Fibroblast of skin of left quadriceps (primary cell): Measurements from ENCODE around the gene AZU1.

ENCODE experiments used
- DNase-seq, 2 experiments: peaks; one replicate each; pipeline ENCODE4 v3.0.0-alpha.2; 2013; ENCODE audit warnings: low read depth in 2 of 2

The AZU1 gene

GRCh38 chr19:827710-828321 lies at the start of gene AZU1:
TSS of gene AZU1 (plus strand) at chr19:827837. CDS start at chr19:827847, 10 bp downstream.
- no peak for DNase-seq

- peak; percentile 86 to 87 for DNase-seq
These were observed 48.6 kb upstream of the AZU1 start for GRCh38 chr19:778910-779653.

- DNase-seq = no peak
These were observed 46.7 kb upstream of the AZU1 start for GRCh38 chr19:780935-781334.

GRCh38 chr19:781800-782184 lies 45.8 kb upstream of the AZU1 start:
- no peak for DNase-seq

- DNase-seq = peak in 1 of 2 experiments; percentile 38
These were observed 45.3 kb upstream of the AZU1 start for GRCh38 chr19:782185-782877.

- DNase-seq = no peak
These were observed 44.6 kb upstream of the AZU1 start for GRCh38 chr19:782878-783668.

- no peak for DNase-seq
These were observed 43.1 kb upstream of the AZU1 start for GRCh38 chr19:784541-784940.

GRCh38 chr19:787536-787935 lies 40.1 kb upstream of the AZU1 start:
- no peak for DNase-seq

GRCh38 chr19:788686-788982 lies 39.0 kb upstream of the AZU1 start:
- DNase-seq = no peak

- no peak for DNase-seq
These were observed 38.5 kb upstream of the AZU1 start for GRCh38 chr19:788983-789700.

- DNase-seq = no peak
These were observed 38.0 kb upstream of the AZU1 start for GRCh38 chr19:789701-790060.

- DNase-seq = no peak
These were observed 36.5 kb upstream of the AZU1 start for GRCh38 chr19:791007-791566.

GRCh38 chr19:791567-792305 lies 35.9 kb upstream of the AZU1 start:
- DNase-seq = no peak

- no peak for DNase-seq
These were observed 35.2 kb upstream of the AZU1 start for GRCh38 chr19:792306-792885.

- no peak for DNase-seq
These were observed 33.8 kb upstream of the AZU1 start for GRCh38 chr19:793806-794205.

- no peak for DNase-seq
These were observed 32.5 kb upstream of the AZU1 start for GRCh38 chr19:795073-795611.

- DNase-seq = no peak
These were observed 31.7 kb upstream of the AZU1 start for GRCh38 chr19:795691-796581.

GRCh38 chr19:796692-797527 lies 30.7 kb upstream of the AZU1 start, which contains the start of gene PTBP1:
TSS of gene PTBP1 (plus strand) at chr19:797452. CDS start at chr19:797498, 46 bp downstream.
- peak; percentile 100 for DNase-seq
